SKM-1 (cell line): Measurements from ENCODE around the gene CNTRL.
A peak's percentile ranks its signal among the peaks of the same experiment; 100 is the strongest.
"Not testable (repeated sequence)": the region's sequence is repeated elsewhere in the genome, so short reads cannot be mapped to it uniquely, and the experiment has no call there.

Experiments
- DNase-seq: peaks from one replicate; lab custom pipeline; 2025; ENCODE audit not compliant: unreplicated experiment; lab: John Stamatoyannopoulos, UW

Gene CNTRL

DNA sequence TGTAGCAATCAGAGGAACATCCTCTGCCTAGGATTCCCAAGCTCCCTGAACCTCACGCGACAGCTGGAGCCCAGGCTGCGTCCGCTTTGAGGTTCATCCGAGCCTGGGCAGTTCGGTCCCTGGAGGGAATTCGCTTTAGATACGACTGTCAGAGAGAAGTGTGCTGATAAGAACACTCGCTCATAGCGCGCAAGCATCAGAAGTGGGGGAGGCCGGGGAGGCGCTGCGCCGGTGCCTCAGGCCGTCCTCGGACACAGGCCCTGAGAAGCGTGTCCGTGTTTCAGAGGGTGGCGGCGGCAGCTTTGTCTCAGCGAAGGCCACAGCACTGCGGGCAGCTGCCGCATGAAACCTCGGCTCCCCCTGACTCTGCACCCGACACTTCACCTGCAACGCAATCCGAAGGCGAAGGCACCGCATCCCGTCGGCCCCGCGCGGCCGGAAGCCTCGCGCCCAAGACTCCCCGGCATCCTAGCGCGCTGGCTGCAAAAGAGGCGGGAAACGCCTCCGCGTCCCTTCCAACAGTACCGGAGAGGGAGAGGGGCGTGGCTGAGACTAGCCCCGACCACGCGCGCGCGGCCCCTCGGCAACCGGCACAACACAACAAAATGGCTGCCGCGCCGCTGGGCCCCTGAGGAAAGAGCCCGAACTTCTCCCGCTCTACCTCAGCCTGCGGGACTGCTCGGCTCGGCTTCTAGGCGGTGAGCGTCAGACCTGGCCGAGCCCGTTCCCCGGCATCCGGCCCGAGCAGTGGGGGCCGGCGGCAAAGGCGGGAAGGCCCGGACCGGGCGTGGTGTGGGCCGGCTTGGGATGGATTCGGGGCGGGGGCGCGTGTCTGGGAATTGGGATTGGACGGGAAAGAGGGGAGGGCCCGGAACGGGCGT, at the start of gene CNTRL:
Gene CNTRL (plus strand): TSS at position 586 of the 881 bp plus-strand sequence. CDS start 13,372 bp downstream, outside the sequence.
- peak; percentile 92 for DNase-seq

DNA sequence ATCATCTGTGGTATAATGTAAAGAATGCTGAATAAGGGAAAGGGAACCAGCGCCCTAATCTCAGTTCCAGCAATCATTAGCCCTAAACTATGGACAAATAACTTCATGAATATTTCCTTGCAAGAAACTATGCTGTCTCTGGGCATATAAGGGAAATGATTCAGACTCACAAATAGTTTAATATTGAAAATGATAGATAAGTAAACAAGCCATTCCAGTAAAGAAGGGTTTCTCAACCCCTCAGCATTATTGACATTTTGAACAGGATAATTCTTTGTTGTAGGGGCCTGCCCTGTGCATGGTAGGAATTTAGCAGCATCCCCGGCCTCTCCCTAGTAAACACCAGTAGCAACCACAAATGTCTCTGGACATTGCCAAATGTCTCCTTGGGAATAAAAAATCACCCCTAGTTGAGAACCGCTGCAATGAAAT, 48.5 kb upstream of the CNTRL start:
- DNase-seq = no peak

- no peak for DNase-seq
Observed at GRCh38 chr9:121026768-121027167, 48.0 kb upstream of the CNTRL start.

- DNase-seq = not testable (repeated sequence)
Observed at GRCh38 chr9:121028285-121028684, 46.5 kb upstream of the CNTRL start.

DNA sequence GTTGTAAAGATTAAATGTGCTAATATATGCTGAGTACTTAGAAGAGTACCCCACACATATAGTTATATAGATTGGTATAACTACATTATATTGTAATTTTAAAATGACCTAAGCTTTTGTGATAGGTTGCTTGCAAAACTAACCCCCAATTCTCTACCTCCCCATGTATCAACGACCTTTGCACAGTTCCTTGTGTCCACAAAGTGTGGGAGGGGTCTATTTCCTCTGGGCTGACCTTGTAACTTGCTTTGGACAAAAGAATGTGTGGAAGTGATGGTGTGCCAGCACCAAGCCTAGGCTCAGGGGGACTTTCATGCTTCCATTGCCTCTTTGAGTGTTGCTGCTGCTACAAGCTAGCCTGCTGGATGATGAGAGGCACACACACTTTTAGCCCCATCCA, 45.3 kb upstream of the CNTRL start:
- no peak for DNase-seq

DNA sequence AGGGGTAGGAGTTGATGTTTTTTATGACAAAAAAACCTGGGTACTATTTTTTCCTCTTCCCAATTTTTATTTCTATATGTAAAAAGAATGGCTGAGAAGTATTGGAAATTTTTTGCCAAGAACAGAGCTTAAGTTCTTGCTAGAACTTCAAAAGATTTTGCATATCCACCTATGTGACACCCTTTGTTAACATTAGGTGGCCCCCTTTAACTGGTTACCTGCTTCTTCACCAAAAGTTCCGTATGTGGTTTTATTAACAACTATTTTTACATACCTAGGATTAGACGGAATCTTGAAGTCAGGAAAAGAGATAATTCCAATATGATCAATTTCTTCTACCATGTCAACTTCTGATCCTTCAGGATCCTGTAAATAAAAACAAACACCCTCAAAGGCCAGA, 40.2 kb upstream of the CNTRL start:
- no peak for DNase-seq

DNA sequence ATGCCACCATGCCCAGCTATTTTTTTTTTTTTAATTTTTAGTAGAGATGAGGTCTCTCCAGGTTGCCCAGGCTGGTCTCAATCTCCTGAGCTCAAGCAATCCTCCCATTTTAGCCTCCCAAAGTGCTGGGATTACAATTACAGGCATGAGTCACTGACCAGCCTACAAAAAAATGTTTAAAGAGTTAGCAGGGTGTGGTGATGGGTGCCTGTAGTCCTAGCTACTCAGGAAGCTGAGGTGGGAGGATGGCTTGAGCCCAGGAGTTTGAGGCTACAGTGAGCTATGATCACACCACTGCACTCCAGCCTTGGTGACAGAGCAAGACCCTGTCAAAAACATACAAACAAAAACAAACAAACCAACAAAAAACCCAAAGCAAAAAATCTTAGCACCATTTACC, 39.0 kb upstream of the CNTRL start:
- DNase-seq = not testable (repeated sequence)

GRCh38 chr9:121038362-121038761, 36.4 kb upstream of the CNTRL start:
- DNase-seq = no peak

DNA sequence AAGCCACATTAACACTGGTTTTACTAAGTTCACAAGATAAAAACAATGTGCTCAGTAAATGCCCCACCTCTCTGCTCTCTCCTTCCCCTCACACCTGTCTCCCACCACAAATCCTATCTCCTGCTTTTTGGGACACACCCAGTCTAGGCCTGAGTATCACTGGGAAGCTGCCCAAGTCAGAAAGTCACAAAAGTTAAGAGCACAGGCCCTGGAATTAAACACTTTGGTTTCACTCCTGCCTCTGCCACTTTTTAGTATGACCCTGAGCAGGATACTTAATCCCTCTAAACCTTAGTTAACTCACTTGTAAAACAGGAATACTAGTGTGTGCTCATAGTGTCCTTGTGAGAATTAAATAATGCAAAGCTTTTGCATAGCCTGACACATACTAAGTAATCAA, 36.0 kb upstream of the CNTRL start:
- DNase-seq = no peak

DNA sequence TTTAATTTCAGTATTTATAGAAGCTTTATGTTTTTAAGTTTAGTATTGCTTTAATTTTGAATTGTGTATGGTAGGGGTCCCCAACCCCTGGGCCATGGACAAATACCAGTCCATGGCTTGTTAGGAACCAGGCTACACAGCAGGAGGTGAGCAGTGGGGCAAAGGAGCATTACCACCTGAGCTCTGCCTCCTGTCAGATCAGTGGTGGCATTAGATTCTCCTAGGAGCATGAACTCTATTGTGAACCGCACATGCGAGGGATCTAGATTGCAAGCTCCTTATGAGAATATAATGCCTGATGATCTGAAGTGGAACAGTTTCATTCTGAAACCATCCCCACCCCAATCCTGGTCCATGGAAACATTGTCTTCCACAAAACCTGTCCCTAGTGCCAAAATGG, 26.6 kb upstream of the CNTRL start:
- DNase-seq = no peak

- DNase-seq = no peak
Observed at GRCh38 chr9:121048618-121049017, 26.1 kb upstream of the CNTRL start.

DNA sequence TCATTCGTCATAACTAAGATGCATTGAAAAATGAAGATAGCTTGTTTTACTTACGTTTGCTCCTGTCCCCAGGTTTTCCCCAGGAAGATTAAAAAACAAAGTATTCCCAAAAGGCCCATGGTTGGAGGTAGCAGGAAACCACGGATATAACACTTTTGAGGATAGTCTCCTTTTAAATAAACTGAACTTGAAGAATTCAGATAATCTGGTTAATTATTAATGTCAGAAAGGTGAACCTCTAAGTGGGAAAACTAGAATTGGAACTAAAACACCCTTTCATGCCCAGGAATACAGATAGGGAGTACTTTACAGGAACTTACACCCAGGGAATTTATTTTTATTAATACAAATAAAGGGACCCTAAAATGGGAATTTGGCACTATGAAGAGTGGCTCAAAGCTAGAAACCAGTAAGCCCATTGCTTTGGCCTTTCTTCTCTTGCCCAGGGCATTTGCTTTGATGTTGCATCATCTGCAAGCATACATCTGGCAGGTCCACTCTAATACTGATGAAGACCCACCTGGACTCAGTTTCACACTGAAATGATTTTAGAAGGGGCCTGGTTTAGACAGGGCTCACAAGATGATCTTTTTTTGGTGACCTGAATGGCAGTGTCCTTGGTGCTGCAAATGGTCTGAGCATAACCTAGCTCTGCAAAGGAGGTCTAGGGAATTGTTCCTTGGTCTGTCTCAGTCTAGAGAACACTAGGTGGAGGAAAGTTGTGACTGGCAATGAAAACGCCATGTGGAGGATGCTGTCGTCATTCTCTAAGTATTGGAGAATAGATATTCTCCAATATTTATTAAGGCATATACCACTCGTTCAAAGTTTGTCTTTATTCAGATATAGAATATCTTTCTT, 24.4 kb upstream of the CNTRL start, which contains the start of gene C5:
Gene C5 (minus strand): TSS at position 148 of the 861 bp plus-strand sequence. CDS start 29 bp downstream, at position 119.
- no peak for DNase-seq

DNA sequence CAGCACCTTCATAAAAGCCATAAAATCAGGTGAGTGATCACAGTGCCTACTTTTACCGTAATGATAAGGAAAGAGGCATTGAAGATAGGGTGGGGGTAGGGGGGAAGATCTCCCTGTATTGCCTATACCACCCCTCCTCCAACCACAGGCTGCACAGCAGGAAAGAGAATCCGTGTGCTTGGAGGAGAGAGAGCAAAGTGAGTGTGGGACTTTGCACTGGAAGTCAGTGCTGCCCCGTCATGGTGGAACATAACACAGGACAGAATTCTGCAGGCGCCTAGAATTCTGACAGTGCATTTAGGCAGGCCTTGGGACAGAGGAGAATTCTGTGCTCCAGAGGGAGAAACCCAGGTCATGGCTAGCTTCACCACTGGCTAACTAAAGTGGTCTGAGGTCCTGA, 21.2 kb upstream of the CNTRL start:
- no peak for DNase-seq

- DNase-seq = no peak
Observed at GRCh38 chr9:121055642-121056143, 19.1 kb upstream of the CNTRL start.

- no peak for DNase-seq
Observed at GRCh38 chr9:121057821-121058220, 16.9 kb upstream of the CNTRL start.

DNA sequence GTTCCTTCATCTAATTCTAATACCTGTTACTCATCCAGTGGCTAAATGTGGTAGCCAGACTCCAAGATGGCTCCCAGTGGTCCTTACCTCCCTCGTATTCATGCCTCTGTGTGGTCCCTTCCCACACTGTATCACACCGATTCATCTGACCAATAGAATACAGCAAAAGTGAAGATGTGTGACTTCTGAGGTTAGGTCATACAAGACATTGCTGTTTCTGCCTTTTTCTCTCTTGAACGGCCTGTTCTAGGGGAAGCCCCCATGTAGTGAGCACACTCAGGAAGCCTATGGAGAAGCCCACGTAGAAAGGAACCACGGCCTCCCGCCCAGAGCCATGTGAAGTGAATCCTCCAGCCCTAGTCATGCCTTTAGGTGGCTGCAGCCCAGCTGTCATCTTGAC, 15.2 kb upstream of the CNTRL start:
- DNase-seq = no peak

GRCh38 chr9:121059998-121060636, 14.6 kb upstream of the CNTRL start:
- peak; percentile 26 for DNase-seq

DNA sequence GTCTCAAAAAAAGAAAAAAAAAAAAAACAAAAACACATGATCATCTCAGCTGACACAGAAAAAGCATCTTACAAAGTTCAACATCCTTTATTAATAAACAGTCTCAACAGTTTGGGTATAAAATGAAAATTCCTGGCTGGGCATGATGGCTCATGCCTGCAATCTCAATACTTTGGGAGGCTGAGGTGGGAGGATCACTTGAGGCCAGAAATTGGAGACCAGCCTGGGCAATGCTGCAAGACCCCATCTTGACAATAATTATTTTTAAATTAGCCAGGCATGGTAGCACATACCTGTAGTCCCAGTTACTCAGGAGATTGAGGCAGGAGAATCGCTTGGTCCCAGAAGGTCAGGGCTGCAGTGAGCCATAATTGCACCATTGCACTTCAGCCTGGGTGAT, 7.9 kb upstream of the CNTRL start:
- DNase-seq = no peak

DNA sequence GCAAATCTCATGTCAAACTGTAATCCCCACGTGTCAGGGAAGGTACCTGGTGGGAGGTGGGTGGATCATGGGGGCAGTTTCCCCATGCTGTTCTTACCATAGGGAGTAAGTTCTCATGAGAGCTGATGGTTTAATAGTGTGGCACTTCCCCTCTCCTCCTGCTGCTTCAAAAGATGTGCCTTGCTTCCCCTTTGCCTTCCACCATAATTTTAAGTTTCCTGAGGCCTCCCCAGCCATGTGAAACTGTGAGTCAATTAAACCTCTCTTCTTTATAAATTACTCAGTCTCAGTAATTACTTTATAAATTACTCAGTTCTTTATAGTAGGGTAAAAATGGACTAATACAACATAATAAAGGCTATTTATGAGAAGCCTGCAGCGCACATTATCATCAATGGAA, 7.1 kb upstream of the CNTRL start:
- peak; percentile 4 for DNase-seq

DNA sequence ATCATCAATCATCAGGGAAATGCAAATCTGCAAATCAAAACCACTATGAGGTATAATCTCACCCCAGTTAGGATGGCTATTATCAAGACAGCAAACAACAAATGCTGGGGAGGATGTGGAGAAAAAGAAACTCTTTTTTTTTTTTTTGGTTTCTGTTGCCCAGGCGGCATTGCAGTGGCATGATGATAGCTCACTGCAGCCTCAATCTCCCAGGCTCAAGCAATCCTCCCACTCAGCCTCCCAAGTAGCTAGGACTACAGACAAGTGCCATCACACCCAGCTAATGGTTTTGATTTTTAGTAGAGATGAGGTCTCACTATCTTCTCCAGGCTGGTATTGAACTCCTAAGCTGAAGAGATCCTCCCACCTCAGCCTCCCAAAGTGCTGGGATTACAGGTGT, 5.4 kb upstream of the CNTRL start:
- no peak for DNase-seq

DNA sequence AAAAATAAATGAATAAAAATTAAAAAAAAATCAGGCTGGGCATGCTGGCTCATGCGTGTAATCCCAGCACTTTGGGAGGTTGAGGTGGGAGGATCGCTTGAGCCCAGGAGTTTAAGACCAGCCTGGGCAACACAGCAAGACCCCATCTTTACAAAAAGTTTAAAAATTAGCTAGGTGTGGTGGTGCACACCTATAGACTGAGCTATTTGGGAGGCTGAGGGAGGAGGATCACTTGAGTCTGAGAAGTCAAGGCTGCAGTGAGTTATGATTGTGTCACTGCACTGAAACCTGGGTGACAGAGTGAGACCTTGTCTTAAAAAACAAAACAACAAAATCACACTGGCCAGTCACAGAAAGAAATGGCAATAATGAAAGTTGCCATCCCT, 3.4 kb upstream of the CNTRL start:
- no peak for DNase-seq
